HEK293T (cell line): ENCODE results near the gene EPHB2.

Experiments
- ELF4 ChIP-seq: fragments of 450-650 bp; IDR thresholded peaks from 2 replicates; pipeline ENCODE4 v1.6.1; 2017; ENCODE audit warnings: antibody characterized with exemption
- HDGF ChIP-seq: fragments of 450-650 bp; IDR thresholded peaks from 2 replicates; pipeline ENCODE4 v1.6.1; 2017; ENCODE audit warnings: antibody characterized with exemption, borderline replicate concordance
- LEF1 ChIP-seq: fragments of 450-650 bp; IDR thresholded peaks from 2 replicates; pipeline ENCODE4 v1.6.1; 2017; ENCODE audit warnings: mild to moderate bottlenecking, borderline replicate concordance
- SP1 ChIP-seq: fragments of 450-650 bp; IDR thresholded peaks from 2 replicates; pipeline ENCODE4 v1.6.1; 2017
- SUZ12 ChIP-seq: fragments of 450-650 bp; IDR thresholded peaks from 2 replicates; pipeline ENCODE4 v1.6.1; 2016; ENCODE audit warnings: mild to moderate bottlenecking
- TARDBP ChIP-seq: fragments of 450-650 bp; IDR thresholded peaks from 2 replicates; pipeline ENCODE4 v1.6.1; 2016

- TF ChIP-seq TARDBP (no peak), LEF1 (no peak), ELF4 (no peak), SUZ12 (no peak), SP1 (no peak), HDGF (no peak)
These were observed 239.2 kb downstream of the EPHB2 start for GRCh38 chr1:22949822-22950331.
